MCF 10A (cell line): Measurements from ENCODE around the gene GDPD5. TPM values are rescaled to one million over a fixed set of nuclear protein-coding genes. Genes with fewer than 3 reads are reported as not detected.

Experiments used
- BruUV-seq: library from RNA; stranded (reverse); fragments of 400-500 nt; replicated peaks from 2 replicates; lab custom pipeline; 2021; lab: Mats Ljungman, UMichigan
- CTCF ChIA-PET: fragments of 300-600 bp; sonication (Branson Sonifier 250); formaldehyde crosslinking; extraction: SDS; loops from one replicate; lab custom pipeline; 2021; ENCODE audit warnings: antibody characterized with exemption, inconsistent platforms; lab: Yijun Ruan, JAX
- POLR2A ChIA-PET: fragments of 300-600, 350-650 bp; sonication (Branson Sonifier 250); formaldehyde crosslinking; extraction: SDS; loops from one replicate; lab custom pipeline; 2020; ENCODE audit warnings: antibody characterized with exemption, inconsistent platforms; lab: Yijun Ruan, JAX
- DNase-seq: peaks from one replicate; pipeline ENCODE4 v3.0.0-alpha.2; 2018; ENCODE audit not compliant: unreplicated experiment
- H3K27ac Mint-ChIP-seq: one replicate; pipeline ENCODE4 v1.8.0; 2022; ENCODE audit warnings: mild to moderate bottlenecking, low read depth, mixed read lengths; ENCODE audit not compliant: unreplicated experiment
- H3K27me3 Mint-ChIP-seq: one replicate; pipeline ENCODE4 v1.8.0; 2022; ENCODE audit warnings: mixed read lengths; ENCODE audit not compliant: insufficient read depth, unreplicated experiment
- H3K36me3 Mint-ChIP-seq: one replicate; pipeline ENCODE4 v1.8.0; 2022; ENCODE audit warnings: mild to moderate bottlenecking, moderate library complexity, mixed read lengths; ENCODE audit not compliant: insufficient read depth, unreplicated experiment
- H3K4me1 Mint-ChIP-seq: one replicate; pipeline ENCODE4 v1.8.0; 2022; ENCODE audit warnings: mixed read lengths; ENCODE audit not compliant: insufficient read depth, unreplicated experiment
- H3K4me3 Mint-ChIP-seq: one replicate; pipeline ENCODE4 v1.8.0; 2022; ENCODE audit warnings: mild to moderate bottlenecking, moderate library complexity, mixed read lengths; ENCODE audit not compliant: unreplicated experiment
- H3K9me3 Mint-ChIP-seq: one replicate; pipeline ENCODE4 v1.8.0; 2022; ENCODE audit warnings: mixed read lengths; ENCODE audit not compliant: unreplicated experiment
- intact Hi-C: fragments of 100-400 bp; cut with micrococcal nuclease; formaldehyde crosslinking; loops from 2 replicates; pipeline ENCODE4 v1.14.1; 2022
- total RNA-seq: library from RNA; stranded (reverse); gene quantifications from 2 replicates; pipeline ENCODE4 v1.2.3, GENCODE V29; 2022
- TF ChIP-seq, protein P1 (sequence below): fragments of 200-600 bp; IDR thresholded peaks from one replicate; pipeline ENCODE4 v1.8.0; 2022; ENCODE audit warnings: antibody characterized with exemption, mild to moderate bottlenecking; ENCODE audit not compliant: unreplicated experiment

Gene GDPD5
- total RNA-seq, 1 experiment from 2014 or later: 5.6 TPM

DNA sequence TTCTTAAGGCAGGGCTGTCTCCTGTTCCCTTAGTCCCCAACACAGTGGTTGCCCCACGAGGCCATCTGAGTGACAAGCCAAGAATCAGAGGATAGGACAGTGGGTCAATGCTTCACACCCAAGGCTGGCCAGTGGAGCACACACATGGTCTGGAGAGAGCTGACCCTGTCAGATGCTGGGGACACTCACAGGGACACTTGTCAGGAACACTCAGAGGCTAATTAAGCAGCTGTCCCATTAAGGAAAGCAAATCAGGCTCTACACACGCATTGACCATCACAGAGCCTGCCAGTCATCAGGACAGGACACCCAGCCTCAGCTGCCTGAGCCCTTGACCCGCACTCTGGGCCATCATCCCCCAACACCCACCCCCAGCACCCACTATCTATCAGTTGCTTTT lies 18.2 kb downstream of the GDPD5 start:
- intact Hi-C loops: no loop called here
- Mint-ChIP-seq H3K4me1 (no peaks in the 10 kb centered on the region), H3K27me3 (no peaks in the 10 kb centered on the region), H3K9me3 (no peaks in the 10 kb centered on the region), H3K27ac (no peak overlapping the region), H3K36me3 (no peaks in the 10 kb centered on the region), H3K4me3 (no peak overlapping the region)
- POLR2A ChIA-PET: interaction anchor here (0.7 kb wide), 1 partner anchor 8 kb away, joined by 3 read pairs; no protein-coding TSS in a partner anchor
- CTCF ChIA-PET: interaction anchor here (1.2 to 1.4 kb wide), 2 partner anchors 63 kb away, joined by 3 to 6 read pairs; no protein-coding TSS in a partner anchor
- no TSS peak for BruUV-seq
- TF ChIP-seq, protein P1, sequence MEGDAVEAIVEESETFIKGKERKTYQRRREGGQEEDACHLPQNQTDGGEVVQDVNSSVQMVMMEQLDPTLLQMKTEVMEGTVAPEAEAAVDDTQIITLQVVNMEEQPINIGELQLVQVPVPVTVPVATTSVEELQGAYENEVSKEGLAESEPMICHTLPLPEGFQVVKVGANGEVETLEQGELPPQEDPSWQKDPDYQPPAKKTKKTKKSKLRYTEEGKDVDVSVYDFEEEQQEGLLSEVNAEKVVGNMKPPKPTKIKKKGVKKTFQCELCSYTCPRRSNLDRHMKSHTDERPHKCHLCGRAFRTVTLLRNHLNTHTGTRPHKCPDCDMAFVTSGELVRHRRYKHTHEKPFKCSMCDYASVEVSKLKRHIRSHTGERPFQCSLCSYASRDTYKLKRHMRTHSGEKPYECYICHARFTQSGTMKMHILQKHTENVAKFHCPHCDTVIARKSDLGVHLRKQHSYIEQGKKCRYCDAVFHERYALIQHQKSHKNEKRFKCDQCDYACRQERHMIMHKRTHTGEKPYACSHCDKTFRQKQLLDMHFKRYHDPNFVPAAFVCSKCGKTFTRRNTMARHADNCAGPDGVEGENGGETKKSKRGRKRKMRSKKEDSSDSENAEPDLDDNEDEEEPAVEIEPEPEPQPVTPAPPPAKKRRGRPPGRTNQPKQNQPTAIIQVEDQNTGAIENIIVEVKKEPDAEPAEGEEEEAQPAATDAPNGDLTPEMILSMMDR: no peak
- no peak for DNase-seq

DNA sequence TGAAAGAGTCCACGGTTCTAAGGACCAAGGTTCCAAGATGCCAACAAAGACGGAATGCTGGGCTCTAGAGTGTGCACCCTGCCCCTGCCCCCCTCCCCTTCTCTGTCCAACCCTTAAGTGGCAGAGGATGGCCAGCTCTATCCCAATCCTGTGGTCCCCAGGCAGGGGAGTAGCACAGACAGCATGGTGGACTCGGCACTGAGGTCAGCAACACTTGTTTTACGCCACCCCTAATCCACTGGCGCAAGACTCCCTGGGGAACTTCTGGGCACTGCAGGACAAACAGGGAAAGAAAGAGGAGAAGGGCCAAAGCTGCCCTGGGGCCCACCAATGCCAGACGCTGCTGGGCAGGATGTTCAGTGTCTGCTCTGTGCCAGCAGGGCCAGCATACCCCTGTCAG lies 18.9 kb downstream of the GDPD5 start:
- Mint-ChIP-seq H3K27ac (no peak overlapping the region), H3K27me3 (no peaks in the 10 kb centered on the region), H3K4me1 (no peaks in the 10 kb centered on the region), H3K9me3 (no peaks in the 10 kb centered on the region), H3K36me3 (no peaks in the 10 kb centered on the region), H3K4me3 (no peak overlapping the region)
- POLR2A ChIA-PET: no interaction called here
- intact Hi-C loops: no loop called here
- no TSS peak for BruUV-seq
- TF ChIP-seq, protein P1: no peak
- no peak for DNase-seq
- CTCF ChIA-PET: interaction anchor here (1.2 kb wide), 1 partner anchor 62 kb away, joined by 6 read pairs; no protein-coding TSS in a partner anchor

DNA sequence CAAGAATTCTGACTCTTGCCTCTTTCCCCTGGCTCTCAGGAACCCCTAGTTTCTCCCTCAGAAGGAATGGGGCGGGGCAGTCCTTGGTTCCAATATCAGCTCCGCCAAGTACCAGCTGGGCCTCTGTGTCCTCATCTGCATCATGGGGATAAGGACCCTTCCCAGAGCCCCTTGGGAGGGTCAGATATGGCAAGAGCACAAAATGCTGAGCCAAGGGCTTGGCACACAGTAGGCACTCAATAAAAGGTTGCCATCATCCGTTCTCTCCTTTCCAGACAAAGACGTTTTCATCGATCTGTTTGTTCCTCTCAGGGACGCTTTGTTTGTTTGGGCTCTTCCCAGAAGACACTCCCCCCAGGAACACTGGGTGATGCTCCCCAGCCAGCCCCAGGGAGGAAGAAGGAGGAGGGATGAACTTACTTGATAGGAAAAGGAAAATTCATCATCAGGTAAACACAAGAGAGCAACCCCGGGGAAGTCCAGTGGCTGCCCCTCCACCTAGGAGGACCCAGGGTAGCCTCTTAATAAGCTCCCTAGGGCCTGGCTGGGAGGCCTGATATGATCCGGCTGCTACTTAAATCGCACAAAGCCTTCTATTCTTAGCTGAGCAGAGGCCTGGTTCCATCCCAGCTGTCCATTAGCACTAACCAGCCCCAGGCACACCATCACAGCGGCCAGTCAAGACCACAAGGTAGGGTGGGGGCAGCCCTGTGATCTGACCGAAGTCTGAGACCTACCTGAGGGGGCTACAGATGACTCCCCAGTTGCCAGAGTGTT lies 19.6 kb downstream of the GDPD5 start:
- H3K9me3 Mint-ChIP-seq: no peaks in the 10 kb centered on the region
- POLR2A ChIA-PET: no interaction called here
- no peaks in the 10 kb centered on the region for H3K36me3 Mint-ChIP-seq
- peaks cover 3% of the 10 kb centered on the region for H3K4me1 Mint-ChIP-seq
- TF ChIP-seq, protein P1: no peak
- H3K27ac Mint-ChIP-seq: no peak overlapping the region
- DNase-seq: no peak
- no peaks in the 10 kb centered on the region for H3K27me3 Mint-ChIP-seq
- no TSS peak for BruUV-seq
- no peak overlapping the region for H3K4me3 Mint-ChIP-seq
- intact Hi-C loops: no loop called here
- CTCF ChIA-PET: interaction anchor here (0.7 to 1.2 kb wide), 2 partner anchors 23 to 61 kb away, joined by 3 to 6 read pairs; no protein-coding TSS in a partner anchor

DNA sequence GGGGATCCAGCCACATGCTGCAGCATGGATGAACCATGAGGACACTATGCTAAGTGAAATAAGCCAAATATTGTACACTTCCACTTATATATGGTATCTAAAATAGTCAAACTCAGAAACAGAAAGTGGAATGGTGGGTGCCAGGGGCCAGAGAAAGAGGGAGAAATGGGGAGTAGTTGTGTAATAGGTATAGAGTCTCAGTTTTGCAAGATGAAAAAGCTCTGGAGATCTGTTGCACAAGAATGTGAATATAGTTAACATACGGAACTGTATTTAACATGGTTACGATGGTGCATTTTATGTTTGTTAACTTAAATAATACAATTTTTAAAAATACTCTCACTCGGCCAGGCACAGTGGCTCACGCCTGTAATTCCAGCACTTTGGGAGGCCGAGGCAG lies 21.2 kb downstream of the GDPD5 start:
- CTCF ChIA-PET: no interaction called here
- no peak for DNase-seq
- Mint-ChIP-seq H3K36me3 (no peaks in the 10 kb centered on the region), H3K9me3 (no peaks in the 10 kb centered on the region), H3K27me3 (no peaks in the 10 kb centered on the region), H3K27ac (no peak overlapping the region), H3K4me1 (peaks cover 19% of the 10 kb centered on the region), H3K4me3 (no peak overlapping the region)
- BruUV-seq: no TSS peak
- TF ChIP-seq, protein P1: no peak
- POLR2A ChIA-PET: no interaction called here
- intact Hi-C loops: no loop called here
